DND-41 (cell line): ENCODE results near the gene PZP.
A peak's percentile ranks its signal among the peaks of the same experiment; 100 is the strongest.

Experiments used
- ATAC-seq: fragments of 200-7000 bp; cut with Tn5 transposase; 3 replicates; pipeline ENCODE4 v1.9.1; 2021; ENCODE audit warnings: low read depth; ENCODE audit not compliant: insufficient read depth
- DNase-seq: peaks from one replicate; pipeline ENCODE4 v3.0.0-alpha.2; 2020
- H2AFZ ChIP-seq: 2 replicates; pipeline ENCODE4 v1.6.0; 2012; ENCODE audit warnings: low read depth, low read length
- H3K27ac ChIP-seq: 2 replicates; pipeline ENCODE4 v1.5.1; 2012; ENCODE audit warnings: low read length, inconsistent platforms
- H3K27me3 ChIP-seq: fragments of 200-600 bp; sonication (generic); 2 replicates; pipeline ENCODE4 v1.6.0; 2012; ENCODE audit warnings: low read length, mild to moderate bottlenecking, inconsistent platforms; ENCODE audit not compliant: insufficient read depth, poor library complexity
- H3K36me3 ChIP-seq: 2 replicates; pipeline ENCODE4 v1.5.1; 2012; ENCODE audit warnings: low read length, inconsistent platforms; ENCODE audit not compliant: insufficient read depth
- H3K4me1 ChIP-seq: 2 replicates; pipeline ENCODE4 v1.5.1; 2012; ENCODE audit warnings: mild to moderate bottlenecking, low read length; ENCODE audit not compliant: insufficient read depth
- H3K4me2 ChIP-seq: 2 replicates; pipeline ENCODE4 v1.6.0; 2012; ENCODE audit warnings: mild to moderate bottlenecking, moderate library complexity, low read length, inconsistent platforms; ENCODE audit not compliant: insufficient read depth
- H3K4me3 ChIP-seq, 2 experiments: fragments of 200-600 bp in 1 of 2; shearing (Covaris generic) in 1 of 2; 2 replicates each; pipeline ENCODE4 v1.5.1; 2012 to 2016; ENCODE audit warnings: inconsistent platforms in 2 of 2, low read length in 2 of 2, mild to moderate bottlenecking in 2 of 2, low read depth in 1 of 2, moderate library complexity in 1 of 2
- H3K79me2 ChIP-seq: 2 replicates; pipeline ENCODE4 v1.6.0; 2012; ENCODE audit warnings: low read length, inconsistent platforms; ENCODE audit not compliant: insufficient read depth
- H3K9ac ChIP-seq: 2 replicates; pipeline ENCODE4 v1.6.0; 2012; ENCODE audit warnings: low read depth, mild to moderate bottlenecking, inconsistent platforms, low read length, moderate library complexity
- H3K9me3 ChIP-seq: 2 replicates; pipeline ENCODE4 v1.5.1; 2012; ENCODE audit warnings: low read length, moderate library complexity, mild to moderate bottlenecking, inconsistent platforms; ENCODE audit not compliant: insufficient read depth, severe bottlenecking
- H4K20me1 ChIP-seq: 2 replicates; pipeline ENCODE4 v1.6.0; 2012; ENCODE audit warnings: low read length; ENCODE audit not compliant: insufficient read depth
- CTCF ChIP-seq: IDR thresholded peaks from 2 replicates; pipeline ENCODE4 v1.5.1; 2012; ENCODE audit warnings: borderline replicate concordance, low read length, moderate library complexity, mild to moderate bottlenecking; ENCODE audit not compliant: poor library complexity, severe bottlenecking; ENCODE audit errors: extremely low read depth
- EZH2 ChIP-seq: IDR thresholded peaks from 3 replicates; pipeline ENCODE4 v1.6.1; 2012; ENCODE audit warnings: borderline replicate concordance, low read depth, mild to moderate bottlenecking, moderate library complexity, low read length, inconsistent platforms; ENCODE audit not compliant: severe bottlenecking

Gene PZP

GRCh38 chr12:9135903-9136310 is 72.3 kb downstream of the PZP start:
- TF ChIP-seq EZH2: no peak
- no peak for TF ChIP-seq CTCF
- Histone ChIP-seq H3K27ac (no peak overlapping the region), H3K27me3 (no peaks in the 10 kb centered on the region), H4K20me1 (no peaks in the 10 kb centered on the region), H3K79me2 (no peaks in the 10 kb centered on the region), H3K4me3 (no peak overlapping the region), H2AFZ (no peak overlapping the region), H3K9ac (no peak overlapping the region), H3K9me3 (no peaks in the 10 kb centered on the region), H3K4me1 (no peaks in the 10 kb centered on the region), H3K4me2 (no peak overlapping the region), H3K36me3 (no peaks in the 10 kb centered on the region)
- DNase-seq (no peak), ATAC-seq (no peak)

GRCh38 chr12:9134981-9135628 is 73.1 kb downstream of the PZP start:
- no peaks in the 10 kb centered on the region for H4K20me1 ChIP-seq
- no peaks in the 10 kb centered on the region for H3K9me3 ChIP-seq
- H3K36me3 ChIP-seq: no peaks in the 10 kb centered on the region
- no peaks in the 10 kb centered on the region for H3K27me3 ChIP-seq
- H3K9ac ChIP-seq: no peak overlapping the region
- H3K4me2 ChIP-seq: no peak overlapping the region
- TF ChIP-seq EZH2: no peak
- peak; percentile 54 for TF ChIP-seq CTCF
- H3K4me1 ChIP-seq: no peaks in the 10 kb centered on the region
- no peak for DNase-seq
- H3K4me3 ChIP-seq: no peak overlapping the region
- no peak overlapping the region for H3K27ac ChIP-seq
- no peaks in the 10 kb centered on the region for H3K79me2 ChIP-seq
- no peak overlapping the region for H2AFZ ChIP-seq
- no peak for ATAC-seq

- H3K79me2 ChIP-seq: no peaks in the 10 kb centered on the region
- no peaks in the 10 kb centered on the region for H3K36me3 ChIP-seq
- no peak overlapping the region for H3K4me3 ChIP-seq
- no peaks in the 10 kb centered on the region for H4K20me1 ChIP-seq
- no peak overlapping the region for H3K4me2 ChIP-seq
- no peaks in the 10 kb centered on the region for H3K4me1 ChIP-seq
- H3K9ac ChIP-seq: no peak overlapping the region
- no peaks in the 10 kb centered on the region for H3K27me3 ChIP-seq
- ATAC-seq (no peak), DNase-seq (no peak)
- no peak overlapping the region for H3K27ac ChIP-seq
- H3K9me3 ChIP-seq: no peaks in the 10 kb centered on the region
- no peak overlapping the region for H2AFZ ChIP-seq
- TF ChIP-seq CTCF (no peak), EZH2 (no peak)
These were observed 74.8 kb downstream of the PZP start for GRCh38 chr12:9133216-9133916.
